Right atrium auricular region (tissue), 2 donors: ENCODE measurements around the gene IRGM. TPM values are rescaled to one million over a fixed set of nuclear protein-coding genes. Genes with fewer than 3 reads are reported as not detected.

Experiments
- DNase-seq: peaks from one replicate; pipeline ENCODE4 v3.0.0-alpha.2; 2019; ENCODE audit warnings: low spot score
- H3K27ac ChIP-seq, 2 donors: fragments of 200-600 bp; sonication (generic); 1 replicate in 1 of 2; 2 replicates in 1 of 2; pipeline ENCODE4 v1.5.1; 2016 to 2019
- H3K27me3 ChIP-seq, 2 donors: fragments of 200-600 bp; sonication (generic); one replicate each; pipeline versions ENCODE4 v1.5.1 to v1.6.0; 2017 to 2019
- H3K36me3 ChIP-seq: fragments of 200-600 bp; sonication (generic); one replicate; pipeline ENCODE4 v1.5.1; 2016
- H3K4me1 ChIP-seq, 2 donors: fragments of 200-600 bp; sonication (generic); one replicate each; pipeline versions ENCODE4 v1.5.1 to v1.6.0; 2017 to 2019
- H3K4me3 ChIP-seq, 2 donors: fragments of 200-600 bp; sonication (generic); 1 replicate in 1 of 2; 2 replicates in 1 of 2; pipeline ENCODE4 v1.5.1; 2017 to 2019; ENCODE audit warnings: mild to moderate bottlenecking in 1 of 2, moderate library complexity in 1 of 2
- H3K9me3 ChIP-seq, 2 donors: fragments of 200-600 bp; sonication (generic); one replicate each; pipeline ENCODE4 v1.5.1; 2019
- total RNA-seq, 2 donors: library from RNA; depleted of rRNA; stranded (reverse); fragments of >200 nt; gene quantifications; one replicate each; pipeline ENCODE4 v1.1.0, GENCODE V29; 2016
- TF ChIP-seq, protein P1 (sequence below), 2 donors: fragments of 200-600 bp; sonication (generic); IDR thresholded peaks; one replicate each; pipeline ENCODE4 v1.5.1; 2019; ENCODE audit warnings: antibody characterized with exemption in 2 of 2

IRGM gene
- total RNA-seq, 2 donors from 2014 or later, result not detected

DNA sequence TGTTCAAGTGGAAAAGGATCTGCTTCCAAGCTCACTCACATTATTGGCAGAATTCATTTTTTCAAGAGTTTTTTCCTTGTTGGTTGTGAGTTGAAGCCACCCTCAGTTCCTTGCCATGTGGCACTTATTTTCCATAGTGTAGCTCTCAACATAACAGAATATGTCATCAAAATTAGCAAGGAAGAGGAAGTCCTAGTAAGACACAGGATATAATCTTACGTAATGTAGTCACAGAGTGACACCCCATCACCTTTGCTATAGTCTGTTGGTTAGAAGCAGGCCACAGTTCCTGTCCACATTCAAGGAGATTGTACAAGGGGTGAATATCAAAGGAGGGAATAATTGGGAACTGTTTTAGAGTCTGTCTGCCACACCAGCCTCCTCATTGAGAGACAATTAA lies 15.7 kb downstream of the IRGM start:
- no peak overlapping the region for H3K27ac ChIP-seq
- H3K9me3 ChIP-seq, result peaks cover 0 to 28% of the 10 kb centered on the region in 2 donors
- DNase-seq, result no peak
- no peaks in the 10 kb centered on the region for H3K27me3 ChIP-seq
- H3K4me1 ChIP-seq, result no peaks in the 10 kb centered on the region
- no peak overlapping the region for H3K4me3 ChIP-seq
- TF ChIP-seq, protein P1, sequence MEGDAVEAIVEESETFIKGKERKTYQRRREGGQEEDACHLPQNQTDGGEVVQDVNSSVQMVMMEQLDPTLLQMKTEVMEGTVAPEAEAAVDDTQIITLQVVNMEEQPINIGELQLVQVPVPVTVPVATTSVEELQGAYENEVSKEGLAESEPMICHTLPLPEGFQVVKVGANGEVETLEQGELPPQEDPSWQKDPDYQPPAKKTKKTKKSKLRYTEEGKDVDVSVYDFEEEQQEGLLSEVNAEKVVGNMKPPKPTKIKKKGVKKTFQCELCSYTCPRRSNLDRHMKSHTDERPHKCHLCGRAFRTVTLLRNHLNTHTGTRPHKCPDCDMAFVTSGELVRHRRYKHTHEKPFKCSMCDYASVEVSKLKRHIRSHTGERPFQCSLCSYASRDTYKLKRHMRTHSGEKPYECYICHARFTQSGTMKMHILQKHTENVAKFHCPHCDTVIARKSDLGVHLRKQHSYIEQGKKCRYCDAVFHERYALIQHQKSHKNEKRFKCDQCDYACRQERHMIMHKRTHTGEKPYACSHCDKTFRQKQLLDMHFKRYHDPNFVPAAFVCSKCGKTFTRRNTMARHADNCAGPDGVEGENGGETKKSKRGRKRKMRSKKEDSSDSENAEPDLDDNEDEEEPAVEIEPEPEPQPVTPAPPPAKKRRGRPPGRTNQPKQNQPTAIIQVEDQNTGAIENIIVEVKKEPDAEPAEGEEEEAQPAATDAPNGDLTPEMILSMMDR (IDR thresholded peaks at IDR 0.05), result no peak
- H3K36me3 ChIP-seq, result no peaks in the 10 kb centered on the region

DNA sequence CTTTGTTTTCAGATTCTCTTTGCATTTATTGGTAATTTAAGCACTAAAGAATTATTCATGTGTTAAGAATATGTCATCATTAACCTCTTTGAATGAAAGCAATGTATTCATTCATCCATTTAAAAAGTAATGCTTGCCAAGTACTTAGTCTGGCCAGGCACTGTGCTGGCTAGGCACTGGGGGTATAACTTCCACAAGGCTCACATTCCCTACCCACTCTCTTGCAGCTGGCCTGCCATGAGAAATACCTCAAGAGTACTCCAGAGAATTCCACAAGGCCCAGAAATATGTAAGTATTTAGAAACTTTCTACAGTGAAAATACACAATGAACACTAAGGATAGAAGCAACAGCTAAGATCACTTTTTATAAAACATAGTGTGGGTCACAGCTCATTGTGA lies 33.0 kb downstream of the IRGM start:
- H3K4me3 ChIP-seq, result no peak overlapping the region
- no peaks in the 10 kb centered on the region for H3K4me1 ChIP-seq
- DNase-seq, result no peak
- H3K27me3 ChIP-seq, result no peaks in the 10 kb centered on the region
- H3K36me3 ChIP-seq, result no peaks in the 10 kb centered on the region
- TF ChIP-seq, protein P1 (IDR thresholded peaks at IDR 0.05), result no peak
- H3K27ac ChIP-seq, result no peak overlapping the region
- H3K9me3 ChIP-seq, result peaks cover 4 to 47% of the 10 kb centered on the region in 2 donors

DNA sequence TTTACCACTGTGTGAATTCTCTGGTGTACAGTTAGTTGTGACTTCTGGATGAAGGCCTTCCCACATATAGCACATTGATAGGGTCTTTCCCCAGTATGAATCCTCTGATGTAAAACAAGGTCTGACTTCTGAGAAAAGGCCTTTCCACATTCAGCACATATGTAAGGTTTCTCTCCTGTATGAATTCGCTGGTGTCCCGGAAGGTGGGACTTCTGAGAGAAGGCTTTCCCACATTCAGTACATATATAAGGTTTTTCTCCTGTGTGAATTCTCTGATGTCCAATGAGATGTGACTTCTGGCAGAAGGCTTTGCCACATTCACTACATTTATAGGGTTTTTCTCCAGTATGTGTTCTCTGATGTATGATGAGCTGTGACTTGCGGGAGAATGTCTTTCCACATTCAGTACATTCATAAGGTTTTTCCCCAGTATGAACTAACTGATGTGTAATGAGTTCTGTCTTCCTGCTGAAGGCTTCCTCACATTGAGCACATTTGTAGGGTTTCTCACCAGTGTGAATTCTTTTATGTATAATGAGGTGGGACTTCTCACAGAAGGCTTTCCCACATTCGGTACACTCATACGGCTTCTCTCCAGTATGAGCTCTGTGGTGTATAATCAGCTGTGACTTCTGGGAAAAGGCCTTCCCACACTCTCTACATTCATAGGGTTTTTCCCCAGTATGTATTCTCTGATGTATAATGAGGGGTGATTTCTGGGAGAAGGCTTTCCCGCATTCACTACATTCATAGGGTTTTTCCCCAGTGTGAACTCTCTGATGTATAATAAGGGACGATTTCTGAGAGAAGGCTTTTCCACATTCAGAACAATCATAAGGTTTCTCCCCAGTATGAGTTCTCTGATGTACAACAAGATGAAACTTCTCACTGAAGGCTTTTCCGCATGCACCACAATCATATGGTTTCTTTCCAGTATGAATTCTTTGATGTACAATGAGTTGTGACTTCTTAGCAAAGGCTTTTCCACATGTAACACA lies 49.4 kb downstream of the IRGM start:
- Histone ChIP-seq H3K27ac (no peak overlapping the region), H3K27me3 (no peaks in the 10 kb centered on the region), H3K9me3 (peaks cover 44 to 100% of the 10 kb centered on the region in 2 donors), H3K4me1 (no peaks in the 10 kb centered on the region), H3K36me3 (peaks cover 29% of the 10 kb centered on the region), H3K4me3 (no peak overlapping the region)
- TF ChIP-seq, protein P1 (IDR thresholded peaks at IDR 0.05), result no peak
- no peak for DNase-seq

Other genes starting within 250 kb of the IRGM start
- gene SYNPO, start 205.9 kb upstream of the IRGM start, total RNA-seq, result 100 to 1,000 TPM; 369 to 413 TPM
- gene MYOZ3, start 185.3 kb upstream of the IRGM start, total RNA-seq, result 1 to 10 TPM; 2.0 to 3.5 TPM
- gene RBM22, start 145.5 kb upstream of the IRGM start, total RNA-seq, result 10 to 100 TPM; 26.0 to 29.5 TPM
- gene DCTN4, start 87.5 kb upstream of the IRGM start, total RNA-seq, result 10 to 100 TPM; 34.6 to 40.0 TPM
- gene SMIM3, start 67.8 kb upstream of the IRGM start, total RNA-seq, result 10 to 100 TPM; 24.6 to 48.1 TPM
- gene ZNF300, start 58.5 kb downstream of the IRGM start, total RNA-seq, result 1 to 10 TPM in 1 of 2 donors, under 1 TPM in 1; 0.74 to 1.6 TPM
- gene GPX3, start 174.1 kb downstream of the IRGM start, total RNA-seq, result 1,000 to 10,000 TPM; 2,222 to 2,480 TPM
- 10 to 100 TPM; 68.9 to 92.6 TPM for gene TNIP1, start 234.5 kb downstream of the IRGM start, total RNA-seq